ENCODE measurements around the gene EDA.

DNA sequence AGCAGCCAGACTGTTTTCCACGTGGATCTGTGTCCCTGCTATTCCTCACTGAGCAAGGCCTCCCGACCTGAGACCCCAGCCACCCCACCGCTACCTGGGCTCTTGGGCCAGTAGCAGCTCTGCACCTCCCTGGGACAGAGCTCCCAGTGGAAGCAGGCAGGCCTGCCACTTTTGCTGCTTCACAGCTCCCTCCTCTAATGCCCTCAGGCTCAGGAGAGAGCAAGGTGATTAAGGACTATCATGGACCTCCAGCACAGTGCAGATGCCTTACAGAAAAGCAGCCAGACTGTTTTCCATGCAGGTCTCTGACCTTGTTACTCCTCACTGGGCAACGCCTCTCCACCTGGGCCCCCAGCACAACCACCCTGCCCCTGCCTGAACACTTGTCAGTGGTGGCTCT is 396.8 kb downstream of the EDA start:
- no peak for TF ChIP-seq POLR2AphosphoS5 (IDR thresholded peaks at IDR 0.05; ENCODE audit: low read length)
- TF ChIP-seq, protein P1, sequence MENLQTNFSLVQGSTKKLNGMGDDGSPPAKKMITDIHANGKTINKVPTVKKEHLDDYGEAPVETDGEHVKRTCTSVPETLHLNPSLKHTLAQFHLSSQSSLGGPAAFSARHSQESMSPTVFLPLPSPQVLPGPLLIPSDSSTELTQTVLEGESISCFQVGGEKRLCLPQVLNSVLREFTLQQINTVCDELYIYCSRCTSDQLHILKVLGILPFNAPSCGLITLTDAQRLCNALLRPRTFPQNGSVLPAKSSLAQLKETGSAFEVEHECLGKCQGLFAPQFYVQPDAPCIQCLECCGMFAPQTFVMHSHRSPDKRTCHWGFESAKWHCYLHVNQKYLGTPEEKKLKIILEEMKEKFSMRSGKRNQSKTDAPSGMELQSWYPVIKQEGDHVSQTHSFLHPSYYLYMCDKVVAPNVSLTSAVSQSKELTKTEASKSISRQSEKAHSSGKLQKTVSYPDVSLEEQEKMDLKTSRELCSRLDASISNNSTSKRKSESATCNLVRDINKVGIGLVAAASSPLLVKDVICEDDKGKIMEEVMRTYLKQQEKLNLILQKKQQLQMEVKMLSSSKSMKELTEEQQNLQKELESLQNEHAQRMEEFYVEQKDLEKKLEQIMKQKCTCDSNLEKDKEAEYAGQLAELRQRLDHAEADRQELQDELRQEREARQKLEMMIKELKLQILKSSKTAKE (IDR thresholded peaks at IDR 0.05; ENCODE audit: low read depth, poor library complexity, severe bottlenecking) = no peak
- no peak for TF ChIP-seq MYC (IDR thresholded peaks at IDR 0.05; ENCODE audit: insufficient read depth, insufficient read length, insufficient replicate concordance, low read length, severe bottlenecking)
- TF ChIP-seq, protein P2, sequence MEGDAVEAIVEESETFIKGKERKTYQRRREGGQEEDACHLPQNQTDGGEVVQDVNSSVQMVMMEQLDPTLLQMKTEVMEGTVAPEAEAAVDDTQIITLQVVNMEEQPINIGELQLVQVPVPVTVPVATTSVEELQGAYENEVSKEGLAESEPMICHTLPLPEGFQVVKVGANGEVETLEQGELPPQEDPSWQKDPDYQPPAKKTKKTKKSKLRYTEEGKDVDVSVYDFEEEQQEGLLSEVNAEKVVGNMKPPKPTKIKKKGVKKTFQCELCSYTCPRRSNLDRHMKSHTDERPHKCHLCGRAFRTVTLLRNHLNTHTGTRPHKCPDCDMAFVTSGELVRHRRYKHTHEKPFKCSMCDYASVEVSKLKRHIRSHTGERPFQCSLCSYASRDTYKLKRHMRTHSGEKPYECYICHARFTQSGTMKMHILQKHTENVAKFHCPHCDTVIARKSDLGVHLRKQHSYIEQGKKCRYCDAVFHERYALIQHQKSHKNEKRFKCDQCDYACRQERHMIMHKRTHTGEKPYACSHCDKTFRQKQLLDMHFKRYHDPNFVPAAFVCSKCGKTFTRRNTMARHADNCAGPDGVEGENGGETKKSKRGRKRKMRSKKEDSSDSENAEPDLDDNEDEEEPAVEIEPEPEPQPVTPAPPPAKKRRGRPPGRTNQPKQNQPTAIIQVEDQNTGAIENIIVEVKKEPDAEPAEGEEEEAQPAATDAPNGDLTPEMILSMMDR (IDR thresholded peaks at IDR 0.05 in 2 of 3, conservative IDR thresholded peaks at IDR 0.05 in 1 of 3; ENCODE audit: control insufficient read depth in 2 of 3, extremely low read depth in 1 of 3, insufficient read depth in 1 of 3, low read depth in 3 of 3, low read length in 3 of 3) = no peak
- TF ChIP-seq ZNF592 (IDR thresholded peaks at IDR 0.05) = no peak
- TF ChIP-seq EP300 (IDR thresholded peaks at IDR 0.05; ENCODE audit: borderline replicate concordance in 1 of 2, control insufficient read depth in 1 of 2, low read depth in 2 of 2, low read length in 2 of 2) = no peak
- no peak for TF ChIP-seq ATF7 (IDR thresholded peaks at IDR 0.05; ENCODE audit: low read depth)
- TF ChIP-seq POLR2A (IDR thresholded peaks at IDR 0.05; ENCODE audit: low read depth, low read length) = no peak
- no peak for TF ChIP-seq ATF3 (IDR thresholded peaks at IDR 0.05; ENCODE audit: borderline replicate concordance, extremely low read depth, low read depth, low read length)
- no peak for TF ChIP-seq ZNF274 (IDR thresholded peaks at IDR 0.05; ENCODE audit: insufficient read depth, insufficient read length)
- TF ChIP-seq RFX5 (IDR thresholded peaks at IDR 0.05; ENCODE audit: low read depth, low read length) = no peak
- TF ChIP-seq SP1 (IDR thresholded peaks at IDR 0.05; ENCODE audit: low read depth, low read length) = no peak
